Fibroblast of skin of abdomen (primary cell): ENCODE data around the gene TYRO3. TPM values are rescaled to one million over a fixed set of nuclear protein-coding genes. Genes with fewer than 3 reads are reported as not detected.
A peak's percentile ranks its signal among the peaks of the same experiment; 100 is the strongest.

Source experiments
- DNase-seq: peaks from one replicate; pipeline ENCODE4 v3.0.0-alpha.2; 2013
- polyA plus RNA-seq, 2 experiments: library from polyadenylated mRNA; unstranded; fragments of 120-200 nt; gene quantifications; one replicate each; pipeline ENCODE4 v1.2.1, GENCODE V29; 2013; ENCODE audit not compliant: insufficient read length in 2 of 2

Gene TYRO3
- polyA plus RNA-seq (2013, experiment 1 of 2; ENCODE audit: insufficient read length): 22.1 TPM
- polyA plus RNA-seq (2013, experiment 2 of 2; ENCODE audit: insufficient read length): 18.2 TPM

DNA sequence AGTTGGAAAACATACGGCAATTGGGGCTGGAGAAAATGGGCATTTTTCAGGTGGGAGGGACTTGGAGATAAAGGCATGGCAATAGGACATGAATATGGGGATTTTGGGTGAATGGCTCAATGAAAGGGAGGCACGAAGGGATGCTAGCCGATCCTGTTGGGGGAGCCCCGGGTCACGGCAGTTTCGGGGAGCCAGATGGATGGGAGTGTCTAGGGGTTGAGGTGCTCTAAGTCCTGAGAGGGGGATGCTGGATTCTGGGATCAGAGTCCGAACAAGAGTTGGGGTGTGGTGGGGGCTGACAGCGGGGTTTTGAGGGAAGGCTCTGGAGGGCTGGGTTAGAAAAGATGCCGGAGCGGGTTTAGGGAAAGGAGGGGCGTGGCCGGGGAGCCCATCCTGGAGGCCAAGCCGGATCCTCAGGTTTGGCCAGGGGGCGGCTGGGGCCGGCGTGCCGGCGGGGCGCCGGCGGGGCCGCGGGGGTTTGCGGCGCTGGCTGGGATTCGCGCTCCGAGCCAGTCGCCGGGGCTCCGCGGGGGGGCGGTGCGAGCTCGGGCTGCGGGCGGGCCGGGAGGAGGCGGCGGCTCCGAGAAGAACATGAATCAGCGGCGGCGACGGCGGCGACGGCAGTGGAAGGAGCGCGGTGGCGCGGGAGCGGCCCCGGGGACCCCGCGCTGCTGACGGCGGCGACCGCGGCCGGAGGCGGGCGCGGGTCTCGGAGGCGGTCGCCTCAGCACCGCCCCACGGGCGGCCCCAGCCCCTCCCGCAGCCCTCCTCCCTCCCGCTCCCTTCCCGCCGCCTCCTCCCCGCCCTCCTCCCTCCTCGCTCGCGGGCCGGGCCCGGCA, at the start of gene TYRO3:
TSS of gene TYRO3 (plus strand) at position 813 of the 839 bp plus-strand sequence. CDS start 46 bp downstream, outside the sequence.
- DNase-seq: peak; percentile 50

DNA sequence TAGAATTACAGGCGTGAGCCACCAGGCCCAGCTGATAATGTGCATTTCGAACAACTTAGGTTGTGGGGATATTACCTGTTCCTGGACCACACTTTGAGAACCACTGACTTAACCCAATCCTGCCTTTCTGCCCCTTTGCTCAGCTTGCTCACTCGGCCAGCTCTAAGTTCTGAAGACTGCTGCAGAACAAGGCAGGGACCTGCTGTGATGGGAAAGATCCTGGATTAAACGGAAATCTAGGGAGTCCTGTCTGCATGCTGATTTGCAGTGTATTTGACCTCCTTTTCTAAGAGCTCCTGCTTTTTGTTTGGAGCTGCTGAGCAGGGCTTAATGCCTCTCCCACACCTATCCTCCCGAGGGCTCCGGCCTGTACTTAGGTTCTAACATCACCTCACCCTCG, 48.3 kb upstream of the TYRO3 start:
- DNase-seq: no peak

DNA sequence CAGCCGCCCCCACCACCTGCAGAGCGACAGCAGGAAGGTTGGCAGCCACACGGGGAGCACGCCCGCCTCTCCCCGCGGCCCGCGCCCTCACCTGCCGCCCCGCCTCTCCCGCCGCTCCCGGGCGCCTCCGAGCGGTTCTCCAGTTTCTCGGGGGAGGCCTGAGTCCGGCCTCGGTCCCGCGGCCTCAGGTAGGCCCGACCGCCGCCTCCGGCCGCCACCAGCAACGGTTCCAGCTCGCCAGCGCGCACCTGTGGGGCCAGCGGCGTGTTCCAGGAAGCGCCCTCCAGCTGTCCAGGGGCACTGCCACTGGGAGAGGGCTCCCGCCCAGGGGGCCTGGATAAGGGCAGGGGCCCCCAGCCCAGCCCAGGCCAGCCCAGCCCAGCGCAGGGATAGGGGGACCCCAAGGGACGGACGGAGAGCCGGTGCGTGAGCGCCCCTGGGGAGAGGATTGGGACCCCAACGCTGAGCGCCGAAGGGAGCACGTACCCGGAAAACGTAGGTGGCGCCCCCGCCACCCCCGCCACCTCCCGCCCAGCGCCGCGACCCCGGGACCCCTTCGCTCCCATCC, 47.6 kb upstream of the TYRO3 start:
- no peak for DNase-seq

DNA sequence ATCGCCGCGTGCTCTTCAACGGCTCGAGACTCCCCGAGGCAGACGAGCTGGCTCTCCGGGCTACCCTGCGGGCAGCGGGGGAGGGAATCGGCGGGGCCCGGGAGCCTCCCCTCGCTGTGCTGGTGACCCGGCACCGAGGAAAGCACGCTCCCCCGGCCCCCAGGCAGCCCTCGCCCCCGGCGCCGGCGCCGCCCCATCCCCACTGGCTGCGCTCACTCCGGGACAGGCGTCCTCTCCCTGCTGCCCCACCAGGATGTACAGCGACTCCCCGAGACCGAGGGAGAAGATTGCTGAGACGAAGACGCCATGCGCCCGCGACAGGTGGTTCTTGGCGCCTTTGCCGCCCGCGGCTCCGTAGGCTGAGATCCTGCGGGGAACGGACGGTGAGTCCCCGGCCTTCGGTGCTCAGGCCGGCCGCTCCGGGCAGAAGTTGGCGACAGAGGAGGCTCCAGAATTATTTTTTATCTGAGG, 47.1 kb upstream of the TYRO3 start:
- no peak for DNase-seq

DNA sequence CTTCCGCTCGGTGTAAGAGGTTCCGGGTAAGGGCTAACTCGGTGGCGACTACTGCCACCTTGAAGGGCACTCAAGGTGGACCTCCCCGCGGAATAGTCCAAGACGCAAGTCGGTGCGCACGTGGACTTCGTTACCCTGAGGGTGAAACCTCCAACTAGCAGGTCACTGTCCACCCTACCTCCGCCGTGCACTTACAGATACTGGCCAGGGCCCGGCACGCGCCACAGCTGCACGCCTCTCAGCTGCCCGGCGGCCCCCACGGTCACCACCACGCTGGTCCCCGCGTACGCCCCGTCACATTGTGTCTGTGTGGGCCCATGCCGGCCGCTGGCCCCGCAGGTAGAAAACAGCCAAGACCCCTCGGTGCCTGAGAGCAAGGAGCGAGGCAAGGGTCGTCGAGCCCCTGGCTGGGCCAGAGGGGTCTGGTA, 46.5 kb upstream of the TYRO3 start:
- no peak for DNase-seq

DNA sequence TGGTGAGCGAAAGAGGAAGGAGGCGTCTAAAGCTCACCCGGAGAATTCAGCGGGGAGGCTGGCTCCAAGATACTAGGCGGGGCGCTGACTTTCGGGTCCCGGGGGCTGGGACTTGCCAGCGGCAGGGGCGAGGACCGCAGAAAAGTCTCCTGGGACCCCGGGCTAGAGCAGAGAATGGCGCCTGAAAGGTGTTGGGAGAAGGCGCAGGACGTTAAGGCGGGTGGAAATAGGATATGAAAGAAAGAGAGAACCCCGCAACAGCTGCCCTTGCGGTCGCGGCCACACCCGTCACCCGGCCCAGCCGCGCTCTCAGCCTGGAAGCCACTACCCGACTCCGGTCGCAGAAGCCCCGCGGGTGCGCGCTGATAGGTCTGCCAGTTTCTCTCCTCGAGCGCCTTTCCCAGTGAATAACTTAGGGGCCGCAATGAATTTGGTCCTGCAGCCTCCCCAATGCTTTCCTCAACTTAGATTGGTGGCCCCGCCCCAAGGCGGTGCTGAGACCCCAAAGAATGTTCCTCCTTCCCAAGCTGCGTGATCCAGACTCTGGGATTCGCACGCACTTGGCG, 46.0 kb upstream of the TYRO3 start:
- no peak for DNase-seq

DNA sequence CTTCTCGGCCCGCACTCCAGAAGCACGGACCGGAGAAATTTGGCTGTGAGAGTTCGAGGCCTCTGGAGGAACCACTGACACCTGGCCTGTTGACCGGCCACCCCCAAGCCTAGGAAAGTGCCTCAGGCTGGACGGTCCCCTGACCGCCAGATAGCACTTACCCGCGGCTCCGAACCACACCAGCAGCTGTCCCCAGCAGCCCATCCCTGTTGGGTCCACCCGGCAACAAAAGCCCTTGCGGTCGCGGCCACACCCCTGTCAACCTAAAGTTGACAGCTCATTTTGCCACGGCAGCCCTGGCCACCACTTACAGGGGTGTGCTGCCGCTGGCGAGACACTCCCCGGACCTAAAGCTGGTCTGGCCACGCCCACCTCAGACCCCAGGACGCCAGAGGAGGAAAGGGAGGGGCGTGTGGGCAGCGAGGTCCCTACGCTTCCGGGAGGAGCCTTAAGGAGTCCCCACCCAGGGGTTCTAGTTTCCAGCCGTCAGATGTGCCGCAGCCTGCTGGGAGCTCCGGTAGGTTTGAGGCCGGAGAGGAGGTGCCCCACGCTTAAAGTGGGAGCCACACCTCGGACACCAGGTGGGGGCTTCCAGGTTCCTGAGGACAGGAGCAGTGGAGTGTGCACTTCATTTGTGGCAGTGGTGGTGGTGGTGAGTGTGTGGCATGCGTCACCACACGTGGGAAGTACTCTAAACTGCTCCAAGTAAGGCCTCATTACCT, 45.3 kb upstream of the TYRO3 start, which contains the start of gene LTK:
TSS of gene LTK (minus strand) at position 322 of the 722 bp plus-strand sequence. CDS start at position 204, 118 bp downstream.
- no peak for DNase-seq

DNA sequence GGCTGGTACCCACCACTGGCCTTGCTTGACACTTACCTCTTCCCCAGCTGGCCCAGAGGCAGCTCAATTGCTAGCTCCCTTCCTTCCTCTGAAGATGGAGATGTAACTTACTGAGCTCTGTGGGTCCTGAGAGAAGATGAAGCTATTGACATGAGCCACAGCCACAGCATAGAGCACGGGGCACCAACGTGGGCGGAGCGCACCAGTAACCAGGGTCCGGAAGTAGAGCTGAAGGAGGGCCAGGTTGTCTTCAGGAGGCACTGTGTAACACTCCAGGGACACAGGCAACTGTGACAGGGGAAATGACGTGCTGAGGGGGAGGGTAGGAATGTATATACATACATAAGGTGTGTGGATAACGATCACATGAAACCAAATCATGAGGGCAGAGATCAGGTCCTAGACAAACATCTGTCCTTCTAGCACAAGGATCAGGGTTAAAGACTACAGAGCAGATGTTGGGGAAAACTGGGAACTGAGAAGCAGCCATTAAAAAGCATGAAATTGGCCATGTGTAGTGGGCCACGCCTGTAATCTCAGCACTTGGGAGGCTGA, 41.0 kb upstream of the TYRO3 start:
- no peak for DNase-seq

DNA sequence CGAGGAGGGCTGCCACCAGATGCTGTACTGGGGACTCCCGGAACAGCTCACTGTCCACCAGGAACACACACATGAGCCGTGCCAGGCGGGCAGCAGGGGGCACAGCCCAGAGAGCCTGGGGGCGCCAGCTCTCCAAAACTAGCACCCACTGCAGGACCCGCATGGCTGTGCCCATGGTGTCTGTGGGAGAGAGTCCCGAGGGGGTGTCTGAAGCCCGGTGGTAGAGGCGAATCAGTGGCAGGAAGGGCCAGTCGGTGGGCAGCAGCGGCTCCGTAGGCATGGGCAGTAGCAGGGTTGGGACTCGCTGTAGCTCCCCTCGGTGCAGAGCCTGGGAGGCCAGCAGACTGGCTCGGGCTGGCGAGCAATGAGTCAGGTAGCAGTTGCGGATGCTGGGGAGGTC, 38.4 kb upstream of the TYRO3 start:
- no peak for DNase-seq

DNA sequence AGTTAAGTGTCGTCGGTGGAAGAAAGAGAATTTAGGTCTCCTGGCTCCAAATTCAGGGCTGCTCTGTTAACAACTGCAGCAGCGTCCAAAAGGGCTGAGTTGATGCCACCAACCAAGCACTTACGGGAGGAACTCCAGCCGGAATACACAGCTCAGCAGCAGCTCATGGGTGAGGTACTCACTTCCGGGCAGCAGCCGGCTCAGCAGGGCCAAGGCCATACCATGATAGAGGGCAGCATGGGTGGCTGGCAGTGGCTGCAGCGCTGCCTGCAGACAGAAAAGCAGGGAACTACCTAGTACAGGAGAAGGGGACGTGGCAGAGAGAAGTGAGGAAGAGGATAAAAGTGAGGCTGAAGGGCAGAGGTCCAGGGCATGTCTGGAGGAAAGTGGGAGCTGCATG, 37.4 kb upstream of the TYRO3 start:
- DNase-seq: no peak

DNA sequence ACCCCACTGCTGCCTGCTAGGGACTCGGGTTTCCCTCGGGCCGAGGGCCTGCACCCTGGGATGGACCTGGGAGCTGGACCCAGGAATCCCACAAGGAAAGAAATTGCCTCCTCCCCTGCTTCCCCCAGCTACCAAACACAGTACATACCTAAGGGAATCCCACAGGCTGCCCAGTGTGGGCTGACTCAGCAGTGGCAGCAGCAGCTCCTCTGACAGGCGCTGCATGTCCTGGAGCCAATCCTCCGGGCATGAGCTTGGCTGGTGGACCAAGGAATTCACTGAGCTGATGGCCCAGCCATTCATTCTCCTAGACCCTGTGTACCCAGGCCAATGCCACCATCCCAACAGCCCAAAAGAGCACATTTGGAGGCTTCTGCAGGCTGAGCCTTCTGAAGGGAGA, 35.9 kb upstream of the TYRO3 start:
- DNase-seq: no peak

DNA sequence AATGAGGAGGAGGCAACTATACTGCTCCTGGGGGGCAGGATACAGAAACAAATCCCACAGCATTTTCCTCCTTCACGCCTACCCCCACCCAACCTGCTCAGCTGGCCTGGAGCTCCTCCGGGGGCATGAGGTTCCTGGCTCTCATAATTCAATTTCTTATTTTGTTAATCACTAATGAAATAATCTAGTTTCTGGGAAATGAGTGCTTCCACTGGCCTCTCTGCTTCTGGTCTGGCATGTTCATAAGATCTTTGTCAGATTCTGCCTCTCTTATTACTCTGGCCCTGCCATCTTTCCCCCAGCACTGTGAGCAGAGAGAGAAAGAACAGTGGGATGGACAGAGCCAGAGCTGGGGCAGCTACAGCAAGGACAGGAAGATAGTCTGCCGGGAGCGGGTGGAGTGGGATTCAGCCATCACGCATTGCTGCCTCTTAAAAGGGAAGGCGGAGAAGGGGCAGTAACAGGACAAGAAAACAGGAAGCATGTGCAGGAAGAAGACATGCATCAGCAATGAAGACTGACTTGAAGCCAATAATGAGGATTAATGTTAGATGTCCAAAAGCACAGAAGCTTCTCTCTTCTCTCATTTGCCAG, 28.6 kb upstream of the TYRO3 start:
- no peak for DNase-seq

DNA sequence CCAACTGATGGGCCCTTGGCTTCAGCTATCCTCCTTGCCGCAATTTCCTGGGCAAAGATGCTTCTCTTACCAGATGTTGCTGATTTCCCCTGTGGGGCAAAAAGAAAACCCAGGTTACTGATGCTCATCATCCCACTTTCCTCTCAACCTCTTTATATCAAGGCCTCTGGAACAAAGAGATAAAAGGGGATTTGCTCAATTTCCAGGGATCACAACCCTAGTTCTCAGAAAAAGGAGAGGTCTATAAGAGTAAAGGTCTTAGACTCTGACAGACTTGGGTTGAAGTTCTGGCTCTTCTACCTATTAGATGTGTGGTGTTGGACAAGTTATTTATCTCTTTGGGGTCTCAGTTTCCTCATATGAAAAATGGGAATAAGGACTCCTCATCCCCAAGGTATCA, 23.5 kb upstream of the TYRO3 start:
- DNase-seq: no peak

DNA sequence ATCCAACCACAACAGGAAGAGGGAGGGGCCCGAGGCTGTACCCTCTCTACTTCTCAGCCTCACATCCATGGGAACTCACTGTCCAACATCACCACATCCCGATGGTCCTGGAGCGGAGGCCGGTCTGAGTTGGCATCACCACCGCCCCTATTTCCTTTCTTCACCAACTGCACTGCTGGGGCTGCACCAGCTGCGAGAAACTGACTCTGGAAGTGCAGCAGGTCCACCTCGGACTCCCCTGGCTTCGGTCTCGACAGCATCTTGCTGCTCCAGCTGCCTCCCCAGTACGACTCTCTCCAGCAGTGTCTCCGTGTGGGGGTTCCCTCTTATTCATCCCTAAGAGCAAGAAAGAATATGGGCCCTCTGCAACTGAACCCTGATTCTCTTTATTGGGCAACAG, 22.1 kb upstream of the TYRO3 start:
- DNase-seq: no peak

DNA sequence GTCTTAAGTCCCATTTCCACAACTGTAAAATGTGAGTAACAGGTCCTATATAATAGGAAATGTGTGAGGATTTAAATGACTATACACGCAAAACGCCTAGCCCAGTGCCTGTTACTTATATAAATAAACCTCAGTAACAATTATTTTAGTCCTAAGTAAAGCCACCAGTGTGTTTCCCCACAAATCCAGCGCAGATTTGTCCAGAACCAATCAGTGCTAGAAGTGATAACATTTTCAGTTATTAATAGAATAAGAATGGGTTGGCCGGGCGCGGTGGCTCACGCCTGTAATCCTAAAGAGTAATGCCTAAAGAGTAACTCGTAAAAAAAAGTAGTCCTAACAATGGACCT, 15.5 kb upstream of the TYRO3 start:
- DNase-seq: no peak

DNA sequence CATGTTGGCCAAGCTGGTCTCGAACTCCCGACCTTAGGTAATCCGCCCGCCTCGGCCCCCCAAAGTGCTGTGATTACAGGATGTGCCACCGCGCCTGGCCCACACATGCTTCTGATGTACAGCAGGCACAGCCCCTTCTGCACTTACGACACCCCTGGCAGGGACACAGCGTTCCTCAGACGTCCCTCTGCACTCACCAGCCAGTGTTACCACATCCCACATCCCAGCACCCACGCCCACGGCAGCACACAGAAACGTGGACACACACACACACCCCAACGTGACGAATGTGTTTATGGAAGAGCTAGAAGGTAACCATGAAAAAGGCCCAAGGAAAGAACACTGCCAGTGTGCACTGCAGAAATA, 14.4 kb upstream of the TYRO3 start:
- no peak for DNase-seq

DNA sequence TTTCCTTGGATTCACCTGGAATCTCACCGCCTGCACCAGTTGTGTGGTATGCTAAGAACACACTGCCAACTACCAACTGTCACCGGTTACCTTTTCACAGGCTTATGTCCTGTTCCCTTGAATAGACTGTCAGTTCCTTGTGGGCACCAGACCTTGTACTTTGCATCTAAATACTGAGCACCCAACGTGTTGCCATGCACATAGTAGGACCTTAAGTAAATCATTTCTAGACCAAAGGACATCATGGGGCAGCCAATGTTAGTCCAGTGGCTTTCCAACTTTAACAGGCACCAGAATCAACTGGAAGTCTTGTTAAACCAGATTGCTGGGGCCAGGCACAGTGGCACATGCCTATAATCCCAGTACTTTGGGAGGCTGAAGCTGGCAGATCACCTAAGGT, 13.8 kb upstream of the TYRO3 start:
- no peak for DNase-seq

DNA sequence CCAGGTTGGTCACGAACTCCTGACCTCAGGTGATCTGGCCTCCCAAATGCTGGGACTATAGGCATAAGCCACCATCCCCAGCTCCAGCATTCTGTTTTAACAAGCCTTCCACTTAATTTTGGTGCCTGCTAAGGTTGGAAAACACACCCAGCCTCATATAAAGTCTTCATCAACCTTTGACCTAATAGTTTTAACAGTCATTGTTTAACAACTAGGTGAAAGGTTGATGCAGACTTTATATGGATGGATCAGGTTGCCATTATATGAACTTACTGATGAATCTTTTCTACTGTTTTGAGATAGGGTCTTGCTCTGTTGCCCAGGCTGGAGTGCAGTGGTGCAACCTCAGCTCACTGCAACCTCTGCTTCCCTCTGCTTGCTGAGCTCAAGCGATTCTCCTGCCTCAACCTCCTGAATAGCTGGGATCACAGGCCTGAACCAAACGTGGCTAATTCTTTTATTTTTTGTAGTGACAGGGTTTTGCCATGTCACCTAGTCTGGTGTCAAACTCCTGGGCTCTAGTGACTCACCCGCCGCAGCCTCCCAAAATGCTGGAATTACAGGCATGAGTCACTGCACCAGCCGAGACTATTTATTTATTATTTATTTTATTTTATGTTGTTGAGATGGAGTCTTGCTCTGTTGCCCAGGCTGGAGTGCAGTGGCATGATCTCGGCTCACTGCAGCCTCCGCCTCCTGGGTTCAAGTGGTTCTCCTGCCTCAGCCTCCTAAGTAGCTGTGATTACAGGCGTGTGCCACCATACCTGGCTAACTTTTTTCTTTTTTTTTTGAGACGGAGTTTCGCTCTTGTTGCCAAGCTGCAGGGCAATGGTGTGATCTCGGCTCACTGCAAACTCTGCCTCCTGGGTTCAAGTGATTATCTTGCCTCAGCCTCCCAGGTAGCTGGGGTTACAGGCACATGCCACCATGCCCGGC, 11.9 kb upstream of the TYRO3 start:
- peak; percentile 41 for DNase-seq

DNA sequence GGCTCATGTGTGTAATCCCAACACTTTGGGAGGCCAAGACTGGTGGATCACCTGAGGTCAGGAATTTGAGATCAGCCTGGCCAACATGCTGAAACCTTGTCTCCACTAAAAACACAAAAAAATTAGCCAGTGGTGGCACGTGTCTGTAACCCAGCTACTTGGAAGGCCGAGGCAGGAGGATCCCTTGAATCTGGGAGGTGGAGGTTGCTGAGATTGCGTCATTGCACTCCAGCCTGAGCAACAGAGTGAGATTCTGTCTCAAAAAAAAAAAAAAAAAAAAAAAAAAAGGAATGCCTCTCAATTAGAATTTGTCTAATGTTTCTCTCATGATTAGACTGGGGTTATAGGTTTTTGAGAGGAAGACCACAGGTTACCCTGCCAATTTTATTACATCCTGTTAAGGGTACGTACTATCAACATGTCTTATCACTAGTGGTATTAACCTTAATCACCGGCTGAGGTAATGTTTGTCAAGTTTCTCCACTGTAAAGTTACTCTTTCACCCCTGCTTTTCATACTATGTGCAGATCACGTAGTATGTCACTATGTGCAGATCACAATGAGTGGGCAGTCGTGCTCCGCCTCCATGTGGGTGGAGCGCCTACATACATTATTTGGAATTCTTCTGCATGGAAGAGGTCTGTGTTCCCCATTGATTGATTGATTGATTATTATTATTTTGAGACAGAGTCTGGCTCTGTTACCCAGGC, 8.8 kb upstream of the TYRO3 start:
- no peak for DNase-seq

DNA sequence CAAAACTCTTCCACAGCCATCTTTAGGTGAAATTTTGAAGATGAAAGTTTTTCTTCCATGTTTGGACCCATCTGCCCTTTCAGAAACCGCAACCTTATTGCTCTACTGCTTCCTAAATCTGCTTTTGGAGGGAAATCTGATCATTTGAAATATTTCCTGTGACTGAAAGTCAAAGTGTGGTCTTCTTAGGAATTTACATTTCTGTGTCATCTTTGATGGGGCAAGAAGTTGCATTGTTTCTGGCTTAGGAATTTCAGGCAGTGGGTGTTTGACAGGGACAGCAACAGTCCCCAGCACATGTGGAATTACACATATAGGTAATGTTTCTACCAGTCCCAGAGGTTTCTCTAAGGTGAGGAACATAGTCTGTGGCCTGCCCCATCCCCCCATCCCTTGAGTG, 5.3 kb upstream of the TYRO3 start:
- peak; percentile 40 for DNase-seq

DNA sequence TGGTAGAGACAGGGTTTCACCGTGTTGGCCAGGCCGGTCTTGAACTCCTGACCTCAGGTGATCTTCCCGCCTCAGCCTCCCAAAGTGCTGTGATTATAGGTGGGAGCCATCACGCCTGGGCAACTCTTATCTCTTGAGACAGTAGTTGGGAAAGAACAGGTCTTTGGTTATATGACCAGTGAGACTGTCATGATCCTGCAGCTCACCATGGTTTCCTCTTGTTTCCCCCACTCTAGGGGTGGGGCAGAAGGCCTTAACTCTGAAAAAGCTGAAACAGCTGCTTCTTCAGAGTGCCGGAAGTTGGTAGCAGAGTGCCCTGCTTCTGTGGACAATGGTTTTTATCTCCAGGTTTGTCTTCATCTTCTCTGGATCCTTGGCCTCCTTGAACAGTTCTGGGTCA, 4.7 kb upstream of the TYRO3 start:
- no peak for DNase-seq
